HG03060 (cell line): ENCODE data around the gene BRIP1.
"Not testable (repeated sequence)": the region's sequence is repeated elsewhere in the genome, so short reads cannot be mapped to it uniquely, and the experiment has no call there.

Source experiments
- ATAC-seq: cut with Tn5 transposase; IDR thresholded peaks from one replicate; pipeline ENCODE4 v1.9.1; 2021; ENCODE audit warnings: low read depth, moderate number of reproducible peaks; ENCODE audit not compliant: unreplicated experiment

The BRIP1 gene

GRCh38 chr17:61713035-61713434, 150.3 kb downstream of the BRIP1 start:
- no peak for ATAC-seq

GRCh38 chr17:61710546-61710945, 152.8 kb downstream of the BRIP1 start:
- ATAC-seq, result no peak

- ATAC-seq, result no peak
These were observed 153.8 kb downstream of the BRIP1 start for GRCh38 chr17:61709567-61709966.

GRCh38 chr17:61704935-61705449, 158.3 kb downstream of the BRIP1 start:
- no peak for ATAC-seq

GRCh38 chr17:61702450-61702849, 160.9 kb downstream of the BRIP1 start:
- no peak for ATAC-seq

- ATAC-seq, result no peak
These were observed 161.3 kb downstream of the BRIP1 start for GRCh38 chr17:61701978-61702377.

- no peak for ATAC-seq
These were observed 162.0 kb downstream of the BRIP1 start for GRCh38 chr17:61701334-61701733.

- no peak for ATAC-seq
These were observed 163.1 kb downstream of the BRIP1 start for GRCh38 chr17:61700252-61700651.

GRCh38 chr17:61699694-61700093, 163.6 kb downstream of the BRIP1 start:
- ATAC-seq, result no peak

- ATAC-seq, result no peak
These were observed 164.3 kb downstream of the BRIP1 start for GRCh38 chr17:61699032-61699431.

- no peak for ATAC-seq
These were observed 165.1 kb downstream of the BRIP1 start for GRCh38 chr17:61698244-61698643.

GRCh38 chr17:61695779-61696337, 167.5 kb downstream of the BRIP1 start:
- no peak for ATAC-seq

GRCh38 chr17:61694095-61694494, 169.2 kb downstream of the BRIP1 start:
- no peak for ATAC-seq

GRCh38 chr17:61689610-61690180, 173.6 kb downstream of the BRIP1 start:
- no peak for ATAC-seq

GRCh38 chr17:61687769-61688168, 175.6 kb downstream of the BRIP1 start:
- no peak for ATAC-seq

- no peak for ATAC-seq
These were observed 177.2 kb downstream of the BRIP1 start for GRCh38 chr17:61686113-61686512.

- ATAC-seq, result no peak
These were observed 178.5 kb downstream of the BRIP1 start for GRCh38 chr17:61684818-61685217.

- no peak for ATAC-seq
These were observed 179.2 kb downstream of the BRIP1 start for GRCh38 chr17:61684172-61684571.

GRCh38 chr17:61683466-61683865, 179.9 kb downstream of the BRIP1 start:
- ATAC-seq, result no peak

- no peak for ATAC-seq
These were observed 182.4 kb downstream of the BRIP1 start for GRCh38 chr17:61680921-61681320.

- ATAC-seq, result no peak
These were observed 185.0 kb downstream of the BRIP1 start for GRCh38 chr17:61678339-61678738.

- not testable (repeated sequence) for ATAC-seq
These were observed 186.0 kb downstream of the BRIP1 start for GRCh38 chr17:61677150-61677811.
